OCI-LY3 (cell line): ENCODE data around the gene C3orf33.

Experiments used
- H2AFZ ChIP-seq: fragments of 200-600, 300-600 bp; shearing (Covaris generic); 2 replicates; pipeline ENCODE4 v1.6.0; 2014; ENCODE audit warnings: antibody characterized with exemption, low read depth, low read length
- H3K27ac ChIP-seq: fragments of 200-600, 300-600 bp; sonication (generic); 2 replicates; pipeline ENCODE4 v1.5.1; 2014; ENCODE audit warnings: mild to moderate bottlenecking, low read length, moderate library complexity, mixed read lengths
- H3K27me3 ChIP-seq: fragments of 200-600, 300-600 bp; sonication (generic); 2 replicates; pipeline ENCODE4 v1.6.1; 2014; ENCODE audit warnings: low read depth, low read length, mixed read lengths
- H3K36me3 ChIP-seq: fragments of 200-600, 300-600 bp; sonication (generic); replicated peaks from 2 replicates; pipeline ENCODE3; 2014; ENCODE audit warnings: low read depth, low read length, mixed read lengths
- H3K4me1 ChIP-seq: fragments of 300-600, 200-600 bp; sonication (generic); 2 replicates; pipeline ENCODE4 v1.6.1; 2014; ENCODE audit warnings: low read length, mixed read lengths
- H3K4me2 ChIP-seq: fragments of 200-600, 300-600 bp; sonication (generic); 2 replicates; pipeline ENCODE4 v1.6.1; 2014; ENCODE audit warnings: low read length, mixed read lengths
- H3K4me3 ChIP-seq: fragments of 300-600, 200-600 bp; sonication (generic); 2 replicates; pipeline ENCODE4 v1.5.1; 2014; ENCODE audit warnings: antibody characterized with exemption, mild to moderate bottlenecking, low read length, moderate library complexity
- H3K79me2 ChIP-seq: fragments of 300-600, 200-600 bp; shearing (Covaris generic); 2 replicates; pipeline ENCODE4 v1.6.1; 2014; ENCODE audit warnings: mild to moderate bottlenecking, low read length, mixed read lengths
- H3K9ac ChIP-seq: fragments of 300-600, 200-600 bp; shearing (Covaris generic); 2 replicates; pipeline ENCODE4 v1.6.0; 2014; ENCODE audit warnings: mild to moderate bottlenecking, low read length, moderate library complexity
- H3K9me3 ChIP-seq: fragments of 200-600, 300-600 bp; shearing (Covaris generic); 2 replicates; pipeline ENCODE4 v1.6.1; 2014; ENCODE audit warnings: low read length, mixed read lengths; ENCODE audit not compliant: insufficient read depth
- H4K20me1 ChIP-seq: fragments of 200-600, 300-600 bp; sonication (generic); 2 replicates; pipeline ENCODE4 v1.6.1; 2016; ENCODE audit warnings: low read length, mixed read lengths; ENCODE audit not compliant: insufficient read depth
- EZH2phosphoT487 ChIP-seq: fragments of 200-600 bp; shearing (Covaris generic); IDR thresholded peaks from 2 replicates; pipeline ENCODE4 v1.6.1; 2018; ENCODE audit warnings: antibody characterized with exemption, mixed run types, low read depth
- TF ChIP-seq, protein P1 (sequence below): fragments of 200-600, 300-600 bp; sonication (generic); IDR thresholded peaks from 2 replicates; pipeline ENCODE4 v1.5.1; 2014; ENCODE audit warnings: antibody characterized with exemption, low read length, low read depth

The C3orf33 gene

DNA sequence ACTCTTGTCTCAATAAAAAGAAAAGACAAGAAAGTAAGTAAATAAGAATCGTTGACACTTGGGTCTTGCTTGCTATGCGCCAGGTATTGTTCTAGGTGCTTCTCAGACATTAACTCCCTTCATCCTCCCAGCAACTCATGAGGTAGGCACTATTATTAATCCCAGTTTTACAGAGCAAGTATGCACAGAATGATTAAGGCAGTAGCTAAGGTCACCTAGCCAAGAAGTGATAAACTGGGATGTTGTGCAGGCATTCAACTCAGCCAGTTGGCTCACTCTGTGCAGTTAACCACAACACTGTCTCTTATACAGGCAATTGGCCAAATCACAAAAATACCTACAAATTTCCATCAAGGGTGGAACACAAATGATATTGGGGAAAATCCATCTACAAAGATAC, 1.7 kb upstream of the C3orf33 start:
- no peak overlapping the region for H3K9ac ChIP-seq
- no peaks in the 10 kb centered on the region for H3K79me2 ChIP-seq
- H3K36me3 ChIP-seq = no peaks in the 10 kb centered on the region
- 0 out of 2 replicates have a peak, but pooled peaks cover 6% of the 10 kb centered on the region for H3K27me3 ChIP-seq
- H4K20me1 ChIP-seq = no peaks in the 10 kb centered on the region
- H3K4me1 ChIP-seq = peaks cover 7% of the 10 kb centered on the region; the same call in 1 of the 2 replicates
- TF ChIP-seq, protein P1, sequence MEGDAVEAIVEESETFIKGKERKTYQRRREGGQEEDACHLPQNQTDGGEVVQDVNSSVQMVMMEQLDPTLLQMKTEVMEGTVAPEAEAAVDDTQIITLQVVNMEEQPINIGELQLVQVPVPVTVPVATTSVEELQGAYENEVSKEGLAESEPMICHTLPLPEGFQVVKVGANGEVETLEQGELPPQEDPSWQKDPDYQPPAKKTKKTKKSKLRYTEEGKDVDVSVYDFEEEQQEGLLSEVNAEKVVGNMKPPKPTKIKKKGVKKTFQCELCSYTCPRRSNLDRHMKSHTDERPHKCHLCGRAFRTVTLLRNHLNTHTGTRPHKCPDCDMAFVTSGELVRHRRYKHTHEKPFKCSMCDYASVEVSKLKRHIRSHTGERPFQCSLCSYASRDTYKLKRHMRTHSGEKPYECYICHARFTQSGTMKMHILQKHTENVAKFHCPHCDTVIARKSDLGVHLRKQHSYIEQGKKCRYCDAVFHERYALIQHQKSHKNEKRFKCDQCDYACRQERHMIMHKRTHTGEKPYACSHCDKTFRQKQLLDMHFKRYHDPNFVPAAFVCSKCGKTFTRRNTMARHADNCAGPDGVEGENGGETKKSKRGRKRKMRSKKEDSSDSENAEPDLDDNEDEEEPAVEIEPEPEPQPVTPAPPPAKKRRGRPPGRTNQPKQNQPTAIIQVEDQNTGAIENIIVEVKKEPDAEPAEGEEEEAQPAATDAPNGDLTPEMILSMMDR = no peak
- no peak for TF ChIP-seq EZH2phosphoT487
- H3K27ac ChIP-seq = no peak overlapping the region
- no peak overlapping the region for H2AFZ ChIP-seq
- no peaks in the 10 kb centered on the region for H3K9me3 ChIP-seq
- H3K4me2 ChIP-seq = no peak overlapping the region
- no peak overlapping the region for H3K4me3 ChIP-seq

- Histone ChIP-seq H2AFZ (peak overlapping the region; percentile 97), H3K27me3 (0 out of 2 replicates have a peak, but pooled peaks cover 6% of the 10 kb centered on the region), H3K27ac (no peak overlapping the region), H3K9ac (peak overlapping the region; percentile 85), H3K36me3 (no peaks in the 10 kb centered on the region), H3K79me2 (no peaks in the 10 kb centered on the region), H3K9me3 (no peaks in the 10 kb centered on the region), H3K4me2 (peak overlapping the region; percentile 92), H3K4me1 (peaks cover 7% of the 10 kb centered on the region; the same call in 1 of the 2 replicates), H3K4me3 (peak overlapping the region; percentile 91), H4K20me1 (no peaks in the 10 kb centered on the region)
- TF ChIP-seq, protein P1 = no peak
- no peak for TF ChIP-seq EZH2phosphoT487
Measured at GRCh38 chr3:155805204-155805801, 775 bp downstream of the C3orf33 start.

GRCh38 chr3:155804323-155804722, 1.8 kb downstream of the C3orf33 start:
- Histone ChIP-seq H4K20me1 (no peaks in the 10 kb centered on the region), H2AFZ (no peak overlapping the region), H3K4me1 (peaks cover 7% of the 10 kb centered on the region; the same call in 1 of the 2 replicates), H3K4me2 (no peak overlapping the region), H3K9ac (no peak overlapping the region), H3K9me3 (no peaks in the 10 kb centered on the region), H3K79me2 (no peaks in the 10 kb centered on the region), H3K4me3 (no peak overlapping the region), H3K27ac (no peak overlapping the region), H3K36me3 (no peaks in the 10 kb centered on the region), H3K27me3 (0 out of 2 replicates have a peak, but pooled peaks cover 4% of the 10 kb centered on the region)
- TF ChIP-seq, protein P1 = no peak
- no peak for TF ChIP-seq EZH2phosphoT487

DNA sequence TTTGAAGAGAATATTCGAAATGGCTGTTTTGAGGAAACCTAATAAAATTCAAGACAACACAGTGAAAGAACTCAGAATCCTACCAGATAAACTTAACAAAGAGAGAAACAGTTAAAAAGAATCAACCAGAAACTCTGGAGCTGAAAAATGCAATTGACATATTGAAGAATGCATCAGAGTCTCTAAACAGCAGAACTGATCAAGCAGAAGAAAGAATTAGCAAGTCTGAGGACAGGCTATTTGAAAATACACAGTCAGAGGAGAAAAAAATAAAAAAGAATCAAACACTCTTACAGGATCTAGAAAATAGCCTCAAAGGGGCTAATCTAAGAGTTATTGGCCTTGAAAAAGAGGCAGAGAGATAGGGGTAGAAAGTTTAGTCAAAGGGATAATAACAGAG, 13.5 kb downstream of the C3orf33 start:
- no peak overlapping the region for H3K27ac ChIP-seq
- H2AFZ ChIP-seq = no peak overlapping the region
- TF ChIP-seq EZH2phosphoT487 = no peak
- TF ChIP-seq, protein P1 = no peak
- no peaks in the 10 kb centered on the region for H3K79me2 ChIP-seq
- no peaks in the 10 kb centered on the region for H3K27me3 ChIP-seq
- no peaks in the 10 kb centered on the region for H3K4me1 ChIP-seq
- H3K4me3 ChIP-seq = no peak overlapping the region
- peaks cover 3% of the 10 kb centered on the region for H3K36me3 ChIP-seq
- H4K20me1 ChIP-seq = no peaks in the 10 kb centered on the region
- H3K9ac ChIP-seq = no peak overlapping the region
- no peak overlapping the region for H3K4me2 ChIP-seq
- no peaks in the 10 kb centered on the region for H3K9me3 ChIP-seq
